GM18517 (cell line): ENCODE results near the gene ATXN10.

Experiments
- ATAC-seq: cut with Tn5 transposase; IDR thresholded peaks from one replicate; pipeline ENCODE4 v1.9.1; 2021; ENCODE audit warnings: mild to moderate bottlenecking, moderate library complexity; ENCODE audit not compliant: unreplicated experiment

ATXN10 gene

DNA sequence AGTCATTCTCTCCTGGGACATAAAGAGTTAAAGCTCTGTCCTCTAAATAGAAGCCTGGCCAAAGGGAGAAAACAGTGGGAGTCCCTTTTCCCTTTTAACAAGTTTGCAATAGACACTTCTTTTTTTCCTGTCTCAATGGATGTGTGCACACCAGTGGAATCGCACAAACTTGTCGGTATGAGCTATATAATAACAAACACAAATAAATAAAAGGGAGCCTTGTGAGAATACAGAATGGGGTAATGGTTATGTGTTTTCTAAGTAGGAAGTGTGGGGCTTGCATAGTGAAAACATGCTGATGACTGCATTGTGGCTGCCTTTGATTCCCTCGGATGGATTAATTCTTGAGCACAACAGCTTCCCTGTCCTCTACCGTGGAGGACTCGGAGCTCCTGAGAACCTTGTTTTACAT lies 173.4 kb downstream of the ATXN10 start:
- ATAC-seq: no peak

DNA sequence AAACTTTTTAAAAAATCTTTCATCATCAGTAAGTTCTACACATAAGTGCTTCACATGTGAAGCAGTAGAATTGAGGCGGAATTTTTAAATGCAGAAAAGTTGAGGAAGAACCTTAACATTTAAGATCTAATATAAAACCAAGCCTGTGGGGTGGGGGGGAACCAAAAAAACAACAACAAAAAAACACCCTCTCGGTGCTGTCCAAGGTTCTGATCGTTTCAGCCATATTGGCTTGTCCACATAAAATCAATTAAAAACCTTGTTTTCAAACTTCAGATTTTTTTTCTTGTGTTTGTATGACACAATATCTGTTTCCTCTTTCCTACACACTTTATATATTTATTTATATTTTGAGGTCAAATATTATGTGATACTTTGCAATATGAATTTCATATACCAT lies 175.3 kb downstream of the ATXN10 start:
- no peak for ATAC-seq

DNA sequence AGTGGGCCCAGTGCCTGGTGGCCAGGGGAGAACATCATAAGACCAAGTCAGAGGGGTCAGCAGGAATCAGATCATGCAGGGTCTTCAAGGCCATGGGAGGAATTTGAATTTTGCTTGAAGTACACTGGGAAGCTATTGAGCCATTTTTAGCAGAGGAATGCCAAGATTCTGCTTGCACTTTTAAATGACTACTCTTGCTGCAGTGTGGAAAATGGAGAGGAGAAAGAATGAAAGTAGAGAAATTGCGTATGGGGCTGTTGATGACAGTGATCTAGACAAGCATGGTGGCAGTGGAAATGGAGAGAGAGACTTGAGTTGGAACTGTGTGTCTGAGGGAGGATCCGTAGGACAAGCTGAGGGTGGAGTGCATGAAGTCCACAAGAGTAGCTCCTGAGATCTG lies 177.3 kb downstream of the ATXN10 start:
- ATAC-seq: no peak

DNA sequence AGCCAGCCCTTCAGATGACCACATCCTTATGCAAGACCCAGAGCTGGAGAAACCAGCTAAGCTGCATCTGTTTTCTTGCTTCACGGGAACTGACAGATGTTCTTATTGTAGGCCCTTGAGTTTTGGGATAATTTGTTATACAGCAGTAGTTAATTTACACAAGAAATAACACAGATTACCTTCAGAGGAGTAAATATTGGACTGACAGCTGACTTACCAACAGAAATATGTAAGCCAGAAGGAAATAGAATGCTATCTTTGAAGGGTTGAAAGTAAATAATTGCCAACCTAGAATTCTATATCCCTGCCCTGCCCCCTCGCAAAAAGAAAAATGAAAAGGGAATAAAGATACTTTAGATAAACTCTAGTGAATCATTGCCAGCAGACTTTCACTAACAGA lies 181.2 kb downstream of the ATXN10 start:
- ATAC-seq: no peak

DNA sequence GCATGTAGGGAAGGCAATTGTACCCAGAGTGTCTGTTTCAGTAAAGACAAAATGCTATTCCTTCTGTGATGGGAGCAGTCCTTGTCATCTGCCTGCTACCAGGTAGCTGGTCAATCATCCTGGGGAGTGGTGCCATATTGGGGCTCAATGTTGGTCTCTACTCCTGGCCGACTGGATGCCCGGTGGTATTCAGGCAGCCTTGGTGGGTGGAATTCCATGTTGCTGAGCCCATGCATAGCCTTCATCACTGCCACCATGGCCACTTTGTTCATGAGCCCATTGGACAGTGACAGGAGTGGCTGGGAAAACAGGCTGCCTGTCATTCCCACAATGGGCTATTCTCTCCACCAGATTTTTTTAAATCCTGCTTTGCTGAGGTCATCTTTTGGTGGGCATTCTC lies 184.3 kb downstream of the ATXN10 start:
- ATAC-seq: no peak

DNA sequence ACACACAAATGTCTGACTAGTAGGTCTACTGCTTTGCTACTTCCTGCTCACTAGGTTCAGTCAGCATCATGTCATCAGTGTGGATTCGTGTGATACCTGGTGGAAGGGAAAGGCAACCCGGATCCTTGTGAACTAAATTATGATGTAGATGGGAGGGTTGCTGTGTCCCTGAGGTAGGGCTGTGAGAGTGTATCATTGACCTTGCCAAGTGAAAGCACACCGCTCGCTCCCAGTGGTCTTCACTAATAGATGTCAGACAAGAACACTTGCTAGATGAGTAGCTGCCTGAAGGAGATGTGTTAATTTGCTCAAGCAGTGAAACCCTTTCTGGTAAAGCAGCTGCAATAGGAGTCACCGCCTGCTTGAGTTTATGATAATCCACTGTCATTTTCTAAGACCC lies 185.9 kb downstream of the ATXN10 start:
- ATAC-seq: no peak

DNA sequence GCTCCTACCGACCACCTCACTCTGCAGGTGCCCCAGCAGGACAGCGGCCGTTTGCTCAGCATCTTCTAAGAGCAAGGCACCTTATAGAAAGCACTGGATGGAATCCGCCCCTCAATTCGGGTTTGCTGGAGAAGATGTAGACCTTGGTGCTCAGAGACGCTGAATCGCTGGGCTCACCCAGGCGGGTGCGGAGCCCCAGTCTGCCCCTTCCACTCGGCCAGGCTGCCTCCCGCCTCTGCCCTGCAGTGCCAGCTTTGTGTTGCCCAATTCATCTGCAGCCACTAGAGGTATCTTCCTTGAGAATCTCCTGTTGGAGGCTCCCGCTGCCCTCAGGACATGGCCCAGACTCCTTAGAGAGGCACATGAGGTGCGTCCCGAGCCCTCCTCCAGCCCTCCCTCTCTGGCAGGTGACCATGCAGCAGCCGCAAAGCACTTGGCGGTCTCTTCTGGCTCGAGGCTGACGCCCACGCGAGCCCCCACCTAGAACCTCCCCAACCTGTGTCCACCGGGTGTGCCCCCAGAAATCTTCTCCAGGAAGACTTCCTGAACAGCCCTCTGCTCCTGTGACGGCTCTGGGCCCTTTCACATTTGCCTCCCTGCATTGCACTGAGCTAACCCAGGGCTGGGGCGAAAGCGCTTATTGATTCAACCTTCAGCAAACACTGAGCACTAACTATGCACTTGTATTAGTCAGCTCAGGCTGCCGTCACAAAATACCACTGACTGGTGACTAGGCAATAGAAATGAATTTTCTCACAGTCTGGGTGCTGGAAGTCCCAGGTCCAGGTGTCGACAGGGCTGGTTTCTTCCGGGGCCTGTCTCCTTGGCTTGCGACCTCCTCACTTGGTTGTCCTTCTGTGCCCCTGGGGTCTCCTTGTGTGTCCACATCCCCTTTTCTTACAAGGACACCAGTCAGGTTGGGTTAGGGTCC lies 187.9 kb downstream of the ATXN10 start:
- ATAC-seq: no peak

DNA sequence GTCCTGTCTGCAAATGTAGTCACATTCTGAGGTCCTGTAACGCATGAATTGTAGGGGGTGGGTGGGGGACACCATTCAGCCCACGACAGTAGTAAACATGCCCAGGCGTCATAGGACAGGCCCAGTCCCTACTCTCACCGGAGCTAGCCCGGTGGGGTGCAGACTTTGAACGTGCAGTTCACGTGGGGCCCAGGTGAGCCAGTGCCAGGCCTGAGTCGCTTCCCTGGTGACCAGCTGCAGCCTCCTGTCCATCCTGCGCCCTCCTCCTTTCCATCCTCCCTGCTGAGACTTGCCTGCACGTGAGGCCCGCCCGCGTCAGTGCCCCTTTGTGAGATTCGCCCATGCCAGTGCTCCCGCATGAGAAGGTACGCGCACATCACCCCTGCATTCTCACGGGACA lies 188.6 kb downstream of the ATXN10 start:
- ATAC-seq: no peak

DNA sequence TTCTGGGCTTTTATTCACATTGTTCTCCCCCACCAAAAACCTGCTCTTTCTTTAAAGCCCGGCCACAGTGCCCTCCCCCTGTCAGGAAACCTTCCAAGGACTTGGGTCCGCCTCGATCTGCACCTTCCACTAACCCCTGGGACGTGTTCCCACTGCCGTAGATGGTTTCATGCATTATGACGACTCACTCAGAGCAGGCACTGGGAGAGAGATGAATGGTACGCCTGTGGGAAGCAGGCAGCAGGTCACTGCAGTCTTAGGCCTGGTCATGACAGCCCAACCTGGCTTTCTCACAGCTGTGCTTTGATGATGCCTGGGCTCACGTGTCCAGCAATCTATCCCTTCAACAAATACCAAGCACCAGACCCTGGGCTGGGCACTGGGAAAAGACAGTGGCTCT lies 189.6 kb downstream of the ATXN10 start:
- no peak for ATAC-seq

DNA sequence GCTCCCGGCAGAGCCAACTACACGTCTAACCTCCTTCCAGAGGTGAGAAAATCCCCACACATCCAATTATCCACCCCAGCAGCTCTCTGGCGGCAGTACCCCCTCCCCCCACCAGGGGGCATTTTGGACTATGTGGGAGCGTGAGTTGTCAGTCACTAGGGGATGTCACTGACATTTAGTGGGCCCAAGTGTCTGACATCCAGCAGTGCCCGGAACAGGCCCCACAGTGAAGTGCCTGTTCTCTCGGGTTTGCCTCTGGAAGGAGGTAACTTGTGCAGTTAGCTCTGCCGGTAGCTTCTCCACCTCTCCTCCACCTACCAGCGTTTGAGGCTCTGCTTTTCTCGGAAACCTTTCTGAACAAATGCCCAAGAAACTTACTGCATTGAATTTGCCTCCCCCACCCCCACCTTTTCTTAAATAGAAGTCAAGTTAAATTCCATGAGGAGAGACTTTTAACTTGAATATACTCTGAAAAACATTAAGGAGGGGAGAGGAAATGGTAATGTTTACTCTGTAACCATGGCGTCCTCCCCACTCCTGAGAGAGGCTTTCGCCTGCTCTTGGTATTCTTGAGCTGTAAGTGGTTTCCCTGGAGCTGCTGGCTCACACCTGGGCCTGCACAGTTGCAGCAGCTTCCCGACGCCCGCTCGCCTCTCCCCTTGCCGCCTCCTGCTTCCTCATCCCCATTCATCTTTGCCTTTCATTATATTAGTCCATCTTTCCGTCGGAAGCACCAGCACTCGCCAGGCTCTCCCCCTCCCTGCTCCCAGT lies 192.5 kb downstream of the ATXN10 start:
- no peak for ATAC-seq

DNA sequence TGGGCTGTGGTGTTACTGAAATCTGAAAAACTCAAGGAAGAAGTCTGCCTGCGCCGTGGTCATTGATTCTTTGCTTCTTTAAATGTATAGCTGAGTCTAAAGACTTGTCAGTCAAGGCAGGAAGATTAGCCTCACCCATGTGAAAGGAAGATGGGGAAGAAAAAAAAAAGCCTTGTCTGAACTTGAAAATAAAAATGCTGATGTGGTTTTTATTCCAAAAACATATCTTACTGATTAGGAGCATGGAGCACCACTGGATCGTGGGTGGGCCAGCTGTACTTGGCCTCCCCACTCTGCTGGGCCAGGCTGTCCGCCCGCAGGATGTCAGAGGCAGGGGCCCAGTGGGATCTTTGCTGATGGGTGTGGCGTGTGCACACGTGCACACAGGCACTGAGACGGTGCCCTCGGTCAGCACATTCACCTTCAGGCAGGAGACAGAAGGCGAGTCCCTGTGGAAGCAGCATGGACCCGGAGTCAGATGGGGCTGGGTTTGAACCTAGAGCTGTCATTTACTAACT lies 193.4 kb downstream of the ATXN10 start:
- no peak for ATAC-seq

DNA sequence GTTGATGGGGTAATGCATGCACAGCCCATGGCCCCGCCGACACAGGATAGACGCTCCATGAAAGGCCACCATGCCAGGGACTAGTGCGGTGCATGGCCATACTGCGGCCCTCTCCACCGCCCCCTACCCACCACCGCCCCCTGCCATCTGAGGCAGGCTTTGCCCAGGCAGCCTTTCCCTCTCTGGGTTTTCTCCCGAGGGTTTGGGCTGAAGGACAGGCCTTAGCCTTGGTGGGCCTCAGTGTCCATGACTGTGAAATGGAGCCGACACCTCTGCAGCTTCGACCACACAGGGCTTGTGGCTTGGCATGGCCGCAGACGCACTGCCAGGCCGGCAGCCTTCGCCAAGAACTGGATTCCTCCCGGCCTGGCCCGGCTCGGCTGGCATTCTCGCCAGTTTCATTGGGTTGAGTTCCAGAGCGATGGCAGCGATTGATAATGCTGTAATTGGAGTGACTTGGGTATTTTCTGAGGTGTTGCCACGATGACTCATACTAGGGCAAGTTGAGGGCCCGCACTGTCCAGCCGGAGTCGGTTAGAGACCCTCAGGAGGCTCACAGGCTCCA lies 194.0 kb downstream of the ATXN10 start:
- ATAC-seq: no peak

DNA sequence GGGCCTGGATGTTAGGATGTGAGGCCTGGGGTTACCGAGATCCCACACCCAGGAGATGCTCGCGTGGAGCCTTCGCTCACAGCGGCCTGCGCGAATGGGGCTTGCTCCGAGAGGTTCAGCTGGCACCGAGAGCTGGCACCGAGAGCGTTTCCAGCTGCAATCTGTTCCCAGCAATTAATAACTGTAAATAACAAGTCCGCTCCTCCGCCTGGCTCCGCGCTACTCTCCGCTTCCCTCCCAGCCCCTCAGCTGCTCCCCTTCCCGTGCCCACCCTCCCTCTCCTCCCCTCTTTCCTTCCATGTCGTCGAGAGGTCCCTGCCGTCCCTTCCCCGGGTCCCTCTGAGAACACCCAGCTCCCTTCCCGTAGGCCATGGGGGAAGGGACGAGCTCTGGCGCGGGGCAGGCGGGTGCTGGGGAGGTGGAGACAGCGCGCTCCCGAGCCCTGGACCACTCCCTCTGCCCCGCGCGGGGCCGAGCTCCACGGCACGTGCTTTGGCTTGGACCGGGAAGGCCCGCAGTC lies 194.6 kb downstream of the ATXN10 start:
- no peak for ATAC-seq

DNA sequence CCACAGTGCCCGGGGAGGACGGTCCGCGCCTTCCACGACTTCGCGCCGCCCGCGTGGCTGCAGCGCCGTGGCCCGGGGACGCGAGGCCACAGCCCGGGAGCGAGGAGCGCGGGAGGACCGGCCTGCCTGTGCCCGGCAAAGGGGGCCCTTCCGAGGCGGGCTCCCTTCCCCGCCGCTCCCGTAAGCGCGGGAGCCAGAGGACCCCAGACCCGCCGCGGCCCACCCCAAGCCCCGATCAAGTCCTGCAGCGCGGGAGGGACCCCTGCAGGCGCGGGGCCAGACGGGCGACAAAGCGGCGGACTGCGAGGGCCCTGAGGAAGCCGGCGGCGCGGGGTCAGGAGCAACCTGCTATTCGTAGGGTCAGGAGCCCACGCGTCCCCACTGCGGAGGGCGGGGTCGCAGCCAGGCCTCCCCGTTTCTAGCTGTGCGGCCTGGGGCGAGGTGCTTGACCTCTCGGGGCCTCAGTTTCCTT lies 195.0 kb downstream of the ATXN10 start:
- ATAC-seq: no peak

DNA sequence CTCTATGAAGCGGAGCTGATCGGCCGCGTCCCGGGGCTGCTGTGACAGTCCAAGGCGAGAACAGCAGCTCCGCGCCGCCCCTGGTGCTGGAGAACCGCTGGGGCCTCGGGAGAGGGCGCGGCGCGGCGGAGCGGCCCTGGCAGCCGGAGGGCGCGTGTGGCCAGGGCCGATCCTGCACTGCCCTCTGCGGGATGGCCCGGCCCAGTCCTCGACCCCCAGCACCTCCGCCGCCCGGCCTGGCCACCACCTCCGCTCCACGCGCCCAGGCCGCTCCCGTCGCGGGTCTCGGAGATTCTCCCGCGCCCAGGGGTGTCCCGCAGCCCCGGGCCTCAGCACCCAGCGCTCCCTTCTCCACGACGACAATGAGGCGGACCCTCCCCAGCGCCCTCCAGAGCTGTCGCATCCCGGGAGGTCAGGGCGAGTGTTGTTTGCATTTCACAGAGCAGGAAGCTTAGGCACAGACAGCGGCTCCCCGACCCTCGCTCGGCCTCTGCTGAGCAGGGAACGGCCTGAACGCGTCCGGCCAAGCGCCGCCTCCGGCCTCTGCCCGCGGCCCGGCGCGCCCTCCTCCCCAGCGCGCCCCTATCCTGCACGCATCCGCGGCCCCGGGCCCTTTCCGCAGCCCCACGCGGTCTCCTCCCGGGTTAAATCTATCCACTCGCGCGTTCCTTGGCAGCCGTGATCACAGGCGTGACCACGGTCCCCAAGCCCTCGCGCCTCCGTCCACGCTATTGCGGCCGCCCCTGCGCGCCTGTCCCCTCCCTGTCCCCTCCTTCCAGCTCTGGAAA lies 195.7 kb downstream of the ATXN10 start:
- no peak for ATAC-seq

DNA sequence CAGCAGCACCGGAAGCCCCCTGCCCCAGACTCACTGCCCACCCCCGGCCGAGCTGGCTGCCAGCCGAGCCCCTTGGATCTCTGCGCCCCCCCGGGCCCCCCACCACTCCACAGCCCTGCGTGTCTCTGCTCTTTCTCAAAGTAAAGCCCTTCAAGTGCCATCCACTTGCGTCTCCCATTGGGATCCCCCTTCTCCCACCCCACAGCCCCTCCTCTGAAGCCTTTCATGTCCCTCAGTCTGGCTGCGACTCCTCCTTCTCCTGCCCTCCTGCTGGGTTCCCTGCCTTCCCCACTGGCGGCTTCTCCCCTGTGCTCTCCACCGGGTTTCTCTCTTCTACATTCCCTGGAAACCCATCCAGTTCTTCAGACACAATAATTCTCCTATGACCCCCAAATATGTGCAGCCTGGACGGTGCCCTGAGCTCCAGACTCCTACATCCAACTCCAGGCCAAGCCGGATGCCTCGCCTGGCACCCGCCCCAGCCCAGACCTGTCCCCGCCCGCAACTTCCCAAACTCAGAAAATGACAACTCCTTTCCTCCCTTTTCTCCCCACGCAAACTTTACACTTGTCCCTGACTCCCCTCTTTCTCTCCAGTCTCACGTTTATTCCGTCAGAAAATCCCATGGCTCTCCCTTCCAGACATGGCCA lies 196.4 kb downstream of the ATXN10 start:
- ATAC-seq: no peak

DNA sequence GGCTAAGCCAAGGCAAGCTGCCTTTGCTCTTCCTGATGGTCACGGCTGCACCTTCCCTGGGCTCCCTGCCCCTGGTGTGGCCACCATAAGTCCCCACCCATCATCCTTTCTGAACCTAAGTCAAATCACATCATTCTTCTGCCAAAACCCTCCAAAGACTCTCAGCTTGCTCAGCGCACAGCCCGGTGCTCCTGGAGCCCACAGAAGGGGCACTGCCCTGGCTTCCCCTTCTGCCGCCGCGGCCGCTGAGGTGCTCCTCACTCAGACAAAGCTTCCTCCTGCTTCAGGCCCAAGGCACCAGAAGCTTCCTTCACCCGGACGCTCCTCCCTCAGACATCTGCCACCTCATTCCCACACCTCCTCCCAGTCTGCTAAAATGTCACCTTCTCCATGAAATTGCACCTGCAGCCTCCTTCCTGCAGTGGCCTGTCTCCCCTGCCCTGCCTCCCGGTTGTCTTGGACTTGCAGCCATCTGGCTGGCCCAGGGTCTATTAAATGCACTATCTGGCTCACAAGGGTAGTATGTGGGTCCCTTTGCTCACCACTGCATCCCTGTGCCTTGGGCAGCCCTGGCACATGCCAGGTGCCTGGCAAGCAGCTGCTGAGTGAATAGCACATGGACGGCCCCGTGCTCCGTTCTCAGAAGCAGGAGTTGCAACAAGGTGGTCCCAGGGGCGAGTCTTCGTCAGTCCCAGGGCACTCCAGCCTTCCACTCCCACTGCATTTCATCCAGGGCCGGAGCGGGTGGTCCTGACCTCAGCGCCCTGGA lies 197.1 kb downstream of the ATXN10 start:
- ATAC-seq: no peak

DNA sequence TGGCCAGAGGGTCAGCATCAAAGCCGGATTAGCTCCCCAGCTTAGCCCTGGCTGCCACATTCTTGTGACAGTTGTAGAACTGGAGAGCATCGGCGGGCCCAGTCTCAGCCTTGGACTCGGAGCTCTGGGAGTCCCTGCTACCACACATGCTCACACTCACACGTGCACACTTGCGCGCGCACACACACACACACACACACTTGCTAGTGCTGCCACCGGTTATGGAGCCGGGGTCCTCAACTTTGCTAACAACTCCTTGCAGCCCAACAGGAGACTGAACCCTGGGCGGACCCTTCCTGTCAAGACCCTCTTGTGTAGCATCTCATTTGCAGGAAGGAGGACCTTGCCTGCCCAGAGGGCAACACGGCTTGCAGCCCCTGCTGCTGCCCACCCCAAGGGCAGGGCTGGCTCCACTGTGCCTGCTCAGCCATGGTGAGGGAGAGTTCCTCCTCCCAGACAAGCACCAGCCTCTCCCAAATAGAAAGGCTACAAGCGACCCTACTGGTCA lies 197.8 kb downstream of the ATXN10 start:
- no peak for ATAC-seq

DNA sequence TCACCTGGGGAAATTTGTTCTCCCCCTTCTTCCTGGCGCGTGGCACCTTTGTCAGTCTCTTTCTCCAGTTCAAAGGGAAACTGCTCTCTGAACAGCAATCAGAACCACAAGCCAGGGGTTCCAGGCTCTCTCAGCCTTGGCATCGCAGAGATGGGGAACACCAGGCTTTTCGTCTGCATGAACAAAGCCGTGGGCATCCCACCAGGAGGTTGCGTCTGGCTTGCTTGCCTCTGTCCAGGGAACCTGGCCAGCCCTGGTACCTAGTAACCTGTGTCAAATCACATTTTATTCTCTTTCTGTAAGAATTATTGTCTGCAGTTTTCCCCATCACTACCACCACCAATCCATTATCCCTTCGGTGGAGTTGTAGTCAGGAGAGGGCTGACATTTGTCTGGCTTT lies 198.4 kb downstream of the ATXN10 start:
- no peak for ATAC-seq
